ENCODE results near the gene ZMYND8. TPM values are rescaled to one million over a fixed set of nuclear protein-coding genes. Genes with fewer than 3 reads are reported as not detected.
"Not testable (repeated sequence)": the region's sequence is repeated elsewhere in the genome, so short reads cannot be mapped to it uniquely, and the experiment has no call there.

ZMYND8 gene
- total RNA-seq, 1 experiment from 2014 or later: 107 TPM

DNA sequence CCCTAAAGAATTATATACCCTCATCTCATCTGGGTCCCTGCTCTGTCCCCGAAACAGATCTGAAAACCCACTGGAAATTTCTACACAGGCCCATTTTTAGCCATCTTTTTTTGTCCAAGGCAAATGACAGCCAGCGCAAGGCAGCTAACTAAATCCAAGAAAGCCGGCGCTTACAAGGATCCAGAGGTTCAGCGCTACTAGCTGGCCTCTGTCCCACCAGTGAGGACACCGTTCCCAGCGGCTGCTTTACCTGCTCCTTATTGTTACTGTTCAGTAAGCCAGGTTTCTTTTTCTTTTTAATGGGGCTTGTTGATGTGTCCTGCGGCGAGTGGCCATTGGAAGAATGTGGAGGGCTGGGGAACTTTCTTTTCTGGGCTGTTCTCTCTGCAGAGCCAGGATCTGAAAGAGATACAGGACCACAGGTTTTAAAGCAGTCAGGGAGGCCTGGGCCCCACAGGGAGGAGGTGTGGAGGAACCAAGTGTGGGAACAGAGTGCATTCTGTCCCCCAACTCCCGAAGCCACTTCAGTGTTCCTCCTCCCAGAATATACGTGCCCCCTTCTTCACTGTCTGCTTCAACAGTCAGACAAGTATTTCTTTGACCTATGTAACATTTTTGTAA is 46.6 kb downstream of the ZMYND8 start:
- H3K9me3 ChIP-seq (ENCODE audit: insufficient read depth, low read depth): no peaks in the 10 kb centered on the region
- H3K79me2 ChIP-seq (ENCODE audit: low read depth): peaks cover 96% of the 10 kb centered on the region
- no peak overlapping the region for H3K4me2 ChIP-seq
- ChIA-PET CTCF (no interaction called here), POLR2A (ENCODE audit: unreplicated experiment) (no interaction called here)
- intact Hi-C loops (cut with micrococcal nuclease; ENCODE audit: unreplicated experiment): no loop called here
- no peak overlapping the region for H3K4me3 ChIP-seq
- H3K9me2 ChIP-seq (ENCODE audit: insufficient read depth): no peaks in the 10 kb centered on the region
- H3F3A ChIP-seq (ENCODE audit: insufficient read depth, low read depth): peaks cover 73% of the 10 kb centered on the region
- peaks cover 11% of the 10 kb centered on the region for H3K4me1 ChIP-seq (replicated peaks; ENCODE audit: insufficient read depth)
- H3K27me3 ChIP-seq (ENCODE audit: insufficient read depth, low read depth): no peaks in the 10 kb centered on the region
- BruUV-seq (replicated peaks): no TSS peak
- peaks cover 46% of the 10 kb centered on the region for H3K36me3 ChIP-seq (ENCODE audit: low read depth)
- H2AFZ ChIP-seq: no peak overlapping the region
- peak overlapping the region; percentile 37; the same call in 1 of the 2 replicates for H3K27ac ChIP-seq
- peaks cover 5% of the 10 kb centered on the region for H4K20me1 ChIP-seq (ENCODE audit: insufficient read depth)
- TF ChIP-seq, protein P1, sequence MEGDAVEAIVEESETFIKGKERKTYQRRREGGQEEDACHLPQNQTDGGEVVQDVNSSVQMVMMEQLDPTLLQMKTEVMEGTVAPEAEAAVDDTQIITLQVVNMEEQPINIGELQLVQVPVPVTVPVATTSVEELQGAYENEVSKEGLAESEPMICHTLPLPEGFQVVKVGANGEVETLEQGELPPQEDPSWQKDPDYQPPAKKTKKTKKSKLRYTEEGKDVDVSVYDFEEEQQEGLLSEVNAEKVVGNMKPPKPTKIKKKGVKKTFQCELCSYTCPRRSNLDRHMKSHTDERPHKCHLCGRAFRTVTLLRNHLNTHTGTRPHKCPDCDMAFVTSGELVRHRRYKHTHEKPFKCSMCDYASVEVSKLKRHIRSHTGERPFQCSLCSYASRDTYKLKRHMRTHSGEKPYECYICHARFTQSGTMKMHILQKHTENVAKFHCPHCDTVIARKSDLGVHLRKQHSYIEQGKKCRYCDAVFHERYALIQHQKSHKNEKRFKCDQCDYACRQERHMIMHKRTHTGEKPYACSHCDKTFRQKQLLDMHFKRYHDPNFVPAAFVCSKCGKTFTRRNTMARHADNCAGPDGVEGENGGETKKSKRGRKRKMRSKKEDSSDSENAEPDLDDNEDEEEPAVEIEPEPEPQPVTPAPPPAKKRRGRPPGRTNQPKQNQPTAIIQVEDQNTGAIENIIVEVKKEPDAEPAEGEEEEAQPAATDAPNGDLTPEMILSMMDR (conservative IDR thresholded peaks at IDR 0.05): no peak
- no peak for TF ChIP-seq EZH2 (IDR thresholded peaks at IDR 0.05; ENCODE audit: low read depth)
- no peak for DNase-seq

DNA sequence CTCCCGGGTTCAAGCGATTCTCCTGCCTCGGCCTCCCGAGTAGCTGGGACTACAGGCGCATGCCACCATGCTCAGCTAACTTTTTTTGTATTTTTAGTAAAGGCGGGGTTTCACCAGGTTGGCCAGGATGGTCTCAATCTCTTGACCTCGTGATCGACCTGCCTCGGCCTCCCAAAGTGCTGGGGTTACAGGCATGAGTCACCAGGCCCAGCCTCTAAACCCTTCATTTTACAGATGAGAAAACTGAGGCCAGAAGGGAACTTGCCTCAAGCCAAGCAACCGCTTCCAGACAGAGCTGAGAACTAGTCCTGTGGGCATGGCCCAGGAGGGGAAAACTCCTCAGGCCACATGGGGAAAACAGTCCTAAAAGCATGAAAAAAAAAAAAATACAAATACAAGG is 47.1 kb downstream of the ZMYND8 start:
- peaks cover 73% of the 10 kb centered on the region for H3F3A ChIP-seq (ENCODE audit: insufficient read depth, low read depth)
- peaks cover 50% of the 10 kb centered on the region for H3K36me3 ChIP-seq (ENCODE audit: low read depth)
- H3K4me3 ChIP-seq: no peak overlapping the region
- no peaks in the 10 kb centered on the region for H3K9me2 ChIP-seq (ENCODE audit: insufficient read depth)
- H2AFZ ChIP-seq: no peak overlapping the region
- H3K27me3 ChIP-seq (ENCODE audit: insufficient read depth, low read depth): no peaks in the 10 kb centered on the region
- intact Hi-C loops (cut with micrococcal nuclease; ENCODE audit: unreplicated experiment): no loop called here
- BruUV-seq (replicated peaks): TSS peak; percentile 17
- peaks cover 5% of the 10 kb centered on the region for H4K20me1 ChIP-seq (ENCODE audit: insufficient read depth)
- ChIA-PET CTCF (no interaction called here), POLR2A (ENCODE audit: unreplicated experiment) (interaction anchor here (0.6 kb wide), 1 partner anchor 184 kb away, joined by 3 read pairs; no protein-coding TSS in a partner anchor)
- H3K27ac ChIP-seq: no peak overlapping the region
- H3K4me1 ChIP-seq (replicated peaks; ENCODE audit: insufficient read depth): peaks cover 6% of the 10 kb centered on the region
- H3K4me2 ChIP-seq: no peak overlapping the region
- no peaks in the 10 kb centered on the region for H3K9me3 ChIP-seq (ENCODE audit: insufficient read depth, low read depth)
- DNase-seq: no peak
- TF ChIP-seq, protein P1 (conservative IDR thresholded peaks at IDR 0.05): no peak
- TF ChIP-seq EZH2 (IDR thresholded peaks at IDR 0.05; ENCODE audit: low read depth): no peak
- peaks cover 96% of the 10 kb centered on the region for H3K79me2 ChIP-seq (ENCODE audit: low read depth)

DNA sequence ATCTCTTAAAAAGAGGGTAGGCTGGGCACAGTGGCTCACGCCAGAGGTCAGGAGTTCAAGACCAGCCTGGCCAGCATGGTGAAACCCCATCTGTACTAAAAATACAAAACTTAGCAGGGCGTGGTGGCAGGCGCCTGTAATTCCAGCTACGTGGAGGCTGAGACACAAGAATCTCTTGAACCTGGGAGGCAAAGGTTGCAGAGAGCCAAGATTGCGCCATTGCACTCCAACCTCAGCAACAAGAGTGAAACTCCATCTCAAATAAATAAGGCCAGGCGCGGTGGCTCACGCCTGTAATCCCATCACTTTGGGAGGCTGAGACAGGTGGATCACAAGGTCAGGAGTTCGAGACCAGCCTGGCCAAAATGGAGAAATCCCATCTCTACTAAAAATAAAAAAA is 48.9 kb downstream of the ZMYND8 start:
- H3K27me3 ChIP-seq (ENCODE audit: insufficient read depth, low read depth); BruUV-seq (replicated peaks); intact Hi-C loops (cut with micrococcal nuclease; ENCODE audit: unreplicated experiment); H3K9me2 ChIP-seq (ENCODE audit: insufficient read depth); H4K20me1 ChIP-seq (ENCODE audit: insufficient read depth); H3K4me3 ChIP-seq; H3K4me1 ChIP-seq (replicated peaks; ENCODE audit: insufficient read depth); POLR2A ChIA-PET (ENCODE audit: unreplicated experiment); H2AFZ ChIP-seq; H3K4me2 ChIP-seq; H3K27ac ChIP-seq; H3K9me3 ChIP-seq (ENCODE audit: insufficient read depth, low read depth); CTCF ChIA-PET; DNase-seq: not testable (repeated sequence)
- H3F3A ChIP-seq (ENCODE audit: insufficient read depth, low read depth): peaks cover 65% of the 10 kb centered on the region
- H3K79me2 ChIP-seq (ENCODE audit: low read depth): peaks cover 100% of the 10 kb centered on the region
- peaks cover 68% of the 10 kb centered on the region for H3K36me3 ChIP-seq (ENCODE audit: low read depth)
